GM18909 (cell line): ENCODE data around the gene DNAH11.
A peak's percentile ranks its signal among the peaks of the same experiment; 100 is the strongest.
"Not testable (repeated sequence)": the region's sequence is repeated elsewhere in the genome, so short reads cannot be mapped to it uniquely, and the experiment has no call there.

Experiments used
- ATAC-seq: cut with Tn5 transposase; IDR thresholded peaks from one replicate; pipeline ENCODE4 v1.9.1; 2021; ENCODE audit warnings: mild to moderate bottlenecking; ENCODE audit not compliant: unreplicated experiment, poor library complexity

Gene DNAH11

GRCh38 chr7:21912931-21913780 is 370.3 kb downstream of the DNAH11 start:
- ATAC-seq, result no peak

- ATAC-seq, result no peak
Observed at GRCh38 chr7:21914671-21915070, 371.8 kb downstream of the DNAH11 start.

GRCh38 chr7:21915140-21915539 is 372.3 kb downstream of the DNAH11 start:
- no peak for ATAC-seq

DNA sequence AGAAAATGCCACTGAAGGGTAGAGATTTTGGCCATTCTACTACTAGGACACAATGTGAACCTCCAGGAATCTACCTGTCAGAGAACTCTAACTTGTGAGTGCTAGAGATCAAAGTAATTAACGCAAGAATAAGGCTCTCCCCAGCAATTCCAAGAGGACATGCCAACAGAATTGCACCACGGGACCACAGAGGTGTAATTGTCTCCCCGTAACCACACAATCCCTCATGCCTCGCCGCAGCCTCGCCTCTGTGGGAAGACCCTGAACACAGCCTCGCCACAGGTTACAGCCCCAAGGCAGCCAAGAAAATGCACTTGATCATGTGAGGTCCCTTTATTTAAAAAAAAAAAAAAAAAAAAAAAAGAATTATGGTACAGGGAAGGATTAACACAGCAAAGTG is 373.3 kb downstream of the DNAH11 start:
- no peak for ATAC-seq

DNA sequence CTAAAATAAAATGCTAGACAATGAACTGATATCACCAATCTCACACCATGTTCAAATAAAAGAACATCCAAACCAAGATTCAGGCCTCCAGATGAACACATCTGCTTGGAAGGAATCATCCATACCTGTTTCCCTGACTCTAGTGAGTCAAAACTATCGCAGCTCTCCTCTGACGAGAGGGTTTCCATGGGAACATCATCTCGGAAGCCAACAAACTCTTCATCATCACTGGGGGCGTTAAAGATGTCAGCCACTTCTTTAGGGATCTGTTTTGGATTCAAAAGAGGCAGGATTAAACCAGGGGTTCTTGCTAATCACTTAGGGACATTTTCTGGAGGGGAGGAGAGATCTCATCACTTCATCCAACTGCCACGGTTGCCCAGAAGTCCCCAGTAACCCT is 373.8 kb downstream of the DNAH11 start:
- ATAC-seq, result no peak

DNA sequence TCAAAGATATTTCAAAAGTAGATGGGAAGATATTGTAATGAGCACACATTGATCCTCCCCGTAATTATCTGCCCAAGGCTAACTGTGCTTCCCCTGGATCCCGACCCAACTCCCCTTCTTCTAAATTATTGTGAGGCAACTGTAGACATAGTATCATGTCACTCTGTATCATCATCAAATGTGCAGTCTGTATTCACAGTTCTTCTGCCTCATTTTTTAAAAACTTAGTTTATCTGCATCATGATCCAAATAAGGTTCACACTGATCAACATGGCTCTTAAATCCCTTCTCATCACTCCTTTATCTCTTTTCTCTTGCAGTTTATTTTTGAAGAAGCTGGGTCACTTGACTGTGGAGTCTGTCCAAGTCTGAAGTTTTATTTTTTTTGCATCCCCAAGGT is 375.4 kb downstream of the DNAH11 start:
- no peak for ATAC-seq

- ATAC-seq, result no peak
Observed at GRCh38 chr7:21920936-21921335, 378.1 kb downstream of the DNAH11 start.

- ATAC-seq, result no peak
Observed at GRCh38 chr7:21922605-21923004, 379.8 kb downstream of the DNAH11 start.

DNA sequence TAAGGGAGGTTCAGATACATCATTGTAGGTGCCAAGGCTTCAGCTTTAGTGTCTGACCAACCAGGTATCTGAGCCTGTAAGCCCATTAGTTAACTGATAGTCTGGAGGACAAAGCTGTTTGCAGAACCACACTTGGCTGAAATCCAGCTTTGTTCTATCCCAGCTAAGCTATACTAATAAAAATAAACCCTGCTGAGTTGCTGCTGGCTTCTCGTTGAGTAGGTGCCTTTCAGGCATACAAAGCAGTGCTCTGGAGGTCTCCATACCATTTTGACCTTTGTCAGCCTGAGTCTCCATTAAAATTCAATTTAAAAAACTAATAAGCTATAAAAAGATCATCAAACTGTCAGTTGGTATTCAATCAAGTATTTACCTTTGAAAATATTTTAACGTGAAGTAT is 380.8 kb downstream of the DNAH11 start:
- ATAC-seq, result no peak

GRCh38 chr7:21926448-21926847 is 383.6 kb downstream of the DNAH11 start:
- no peak for ATAC-seq

DNA sequence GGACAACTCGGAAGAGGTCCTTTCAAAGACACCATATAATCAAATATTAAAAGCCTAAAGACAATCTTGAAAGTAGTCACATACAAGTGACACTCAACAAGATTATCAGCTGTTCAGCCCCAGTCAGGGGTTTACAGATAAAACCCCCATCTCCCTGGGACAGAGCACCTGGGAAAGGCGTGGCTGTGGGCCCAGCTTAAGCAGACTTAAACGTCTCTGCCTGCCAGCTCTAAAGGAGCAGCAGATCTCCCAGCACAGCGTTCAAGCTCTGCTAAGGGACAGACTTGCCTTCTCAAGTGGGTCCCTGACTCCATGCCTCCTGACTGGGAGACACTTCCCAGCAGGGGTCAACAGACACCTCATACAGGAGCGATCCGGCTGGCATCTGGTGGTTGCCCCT is 384.9 kb downstream of the DNAH11 start:
- ATAC-seq, result no peak

- ATAC-seq, result not testable (repeated sequence)
Observed at GRCh38 chr7:21933293-21933692, 390.5 kb downstream of the DNAH11 start.

GRCh38 chr7:21934808-21935207 is 392.0 kb downstream of the DNAH11 start:
- ATAC-seq, result no peak

DNA sequence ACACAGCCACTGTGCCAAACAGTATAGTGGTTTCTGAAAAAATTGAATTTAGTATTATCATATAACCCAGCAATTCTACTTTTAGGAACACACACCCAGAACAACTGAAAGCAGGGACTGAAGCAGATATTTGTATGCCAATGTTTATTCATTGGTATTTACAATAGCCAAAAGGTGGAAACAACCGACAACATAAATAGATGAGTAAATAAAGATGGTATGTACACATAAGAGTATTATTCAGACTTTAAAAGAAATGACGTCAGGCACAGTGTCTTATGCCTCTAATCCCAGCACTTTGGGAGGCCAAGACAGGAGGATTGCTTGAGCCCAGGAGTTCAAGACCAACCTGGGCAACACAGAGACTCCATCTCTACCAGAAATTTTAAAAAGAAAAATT is 395.6 kb downstream of the DNAH11 start:
- no peak for ATAC-seq

DNA sequence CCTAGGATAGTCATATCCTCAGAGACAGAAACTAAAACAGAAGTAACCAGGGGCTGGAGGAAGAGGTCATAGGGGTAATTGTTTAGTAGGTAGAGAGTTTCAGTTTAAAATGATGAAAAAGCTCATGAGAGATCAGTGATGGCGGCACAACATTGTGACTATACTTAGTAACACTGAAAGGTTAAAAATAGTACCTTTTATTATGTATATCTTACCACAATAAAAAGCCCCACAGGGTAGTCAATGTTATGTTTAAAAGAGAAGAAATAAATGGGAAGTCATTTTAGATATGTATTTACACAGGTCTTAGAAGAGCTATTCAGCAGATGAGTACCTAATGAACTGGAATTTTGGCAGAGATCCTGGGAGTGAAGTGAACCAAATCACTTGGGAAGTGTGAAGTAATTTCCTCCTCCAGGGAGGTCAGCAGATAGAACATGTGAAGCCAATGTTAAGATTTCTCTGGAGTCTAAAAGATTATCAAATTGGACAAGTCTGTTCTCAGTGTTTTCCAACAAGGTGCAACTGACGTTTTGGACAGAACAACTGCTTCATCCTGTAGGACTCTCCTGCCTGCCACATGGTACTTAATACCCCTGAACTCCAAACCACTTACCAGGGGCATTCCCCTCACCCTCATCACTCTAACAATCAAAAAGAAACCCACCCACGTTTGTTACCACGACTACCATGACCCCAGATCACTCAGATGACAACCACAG is 396.5 kb downstream of the DNAH11 start:
- ATAC-seq, result peak; percentile 80

- no peak for ATAC-seq
Observed at GRCh38 chr7:21939858-21940372, 397.1 kb downstream of the DNAH11 start.

DNA sequence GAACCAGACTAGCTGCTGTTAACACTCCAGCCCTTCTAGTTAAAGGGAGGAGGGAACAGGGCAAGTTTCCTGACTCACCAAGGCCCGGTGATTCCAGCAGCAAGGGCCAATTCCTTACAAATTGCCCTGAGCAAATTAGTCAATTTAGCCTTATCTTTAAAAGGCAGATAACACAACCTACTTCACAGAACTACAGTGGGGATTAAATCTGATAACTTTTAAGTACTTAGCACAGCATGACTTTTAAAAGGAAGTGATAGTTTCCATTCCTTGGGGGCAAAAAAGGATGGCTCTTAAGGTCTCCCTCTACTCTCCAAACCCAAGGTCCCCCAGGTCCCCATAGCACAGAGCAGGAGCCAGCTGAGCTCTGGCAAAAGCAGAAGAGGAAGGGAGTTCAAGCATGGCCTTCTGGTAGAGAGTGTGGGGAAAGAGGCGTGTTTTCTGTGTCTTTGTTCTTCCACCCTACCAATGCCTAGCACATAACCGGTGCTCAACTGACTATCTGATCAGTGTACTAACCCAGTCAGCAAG is 398.8 kb downstream of the DNAH11 start:
- no peak for ATAC-seq

DNA sequence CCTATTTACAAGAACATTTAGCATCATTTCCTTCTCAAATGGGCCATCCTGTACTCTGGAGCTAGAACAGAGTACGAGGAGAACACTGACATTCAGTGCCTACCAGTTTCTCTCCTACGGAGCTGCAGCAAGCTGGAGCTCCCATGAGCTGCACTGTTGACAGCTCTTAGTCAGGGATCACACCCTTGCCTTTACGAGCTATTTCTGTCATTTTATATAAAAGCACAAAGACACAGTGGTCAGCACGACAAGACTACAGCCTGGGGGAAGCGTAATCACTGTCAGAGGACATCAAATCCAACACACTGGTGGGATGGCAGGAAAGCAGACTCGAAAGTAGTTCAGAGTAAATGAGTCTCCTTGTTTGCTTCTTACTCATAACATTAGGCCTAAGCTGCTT is 400.1 kb downstream of the DNAH11 start:
- ATAC-seq, result no peak

DNA sequence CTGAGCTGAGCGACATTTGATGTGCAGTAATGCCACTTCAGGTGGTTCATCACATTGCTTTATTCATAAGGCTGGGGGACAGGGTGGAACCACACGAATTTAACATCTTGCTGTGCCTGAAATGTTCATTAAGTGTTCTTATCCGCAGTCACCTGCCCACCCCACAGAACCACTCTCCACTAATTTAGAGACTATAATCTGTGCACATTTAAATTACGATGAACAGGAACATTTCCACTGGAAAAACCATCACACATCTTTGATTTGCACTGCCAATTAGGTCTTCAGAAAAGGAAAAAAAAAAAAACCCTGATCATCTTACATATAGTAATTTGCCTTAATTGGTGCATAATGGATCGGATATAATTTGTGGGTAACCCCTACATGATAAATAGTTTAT is 400.6 kb downstream of the DNAH11 start:
- no peak for ATAC-seq

DNA sequence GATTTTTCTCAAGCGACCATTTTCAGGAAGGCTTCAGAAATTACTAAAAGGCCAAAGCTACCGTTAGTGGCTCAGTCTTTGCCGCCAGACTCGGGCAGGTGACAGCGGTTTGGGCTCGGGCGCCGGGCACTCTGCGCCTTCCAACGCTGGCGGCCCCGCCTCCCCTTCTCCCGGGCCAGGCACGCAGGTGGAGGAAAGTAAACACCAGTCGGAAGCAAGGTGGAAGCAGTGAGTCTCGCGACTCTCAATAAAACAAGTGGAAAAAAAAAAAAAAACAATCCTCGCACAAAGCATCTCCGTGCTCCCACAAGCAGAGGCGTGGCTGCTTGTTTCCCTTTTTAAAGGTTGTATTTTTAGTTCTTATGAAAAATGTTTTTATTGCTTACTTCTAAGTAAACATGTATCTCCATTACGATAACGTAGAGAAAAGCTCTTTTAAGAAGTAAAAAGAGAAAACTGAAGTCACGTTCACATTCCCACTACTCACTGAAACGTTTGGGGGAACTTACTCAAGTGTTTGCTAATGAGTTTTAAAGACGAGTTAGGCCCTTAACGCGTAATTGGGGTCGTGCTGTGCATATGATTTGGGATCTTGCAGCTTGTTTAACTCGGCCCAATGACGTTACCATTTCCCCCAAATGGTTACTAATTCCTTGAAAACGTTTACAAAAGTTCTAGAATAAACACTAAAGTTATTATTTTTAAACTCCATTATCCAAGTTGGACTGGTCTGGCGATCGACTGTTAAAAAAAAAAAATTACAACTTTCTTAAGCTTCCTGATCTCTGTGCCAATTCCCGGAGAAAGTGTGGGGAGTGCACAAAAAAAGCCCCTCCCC is 402.0 kb downstream of the DNAH11 start:
- no peak for ATAC-seq
